ENCODE data around the gene NAA30.

- no peak for TF ChIP-seq CTCF (IDR thresholded peaks at IDR 0.05; ENCODE audit: insufficient read depth, low read length, poor library complexity, severe bottlenecking)
- no peak for TF ChIP-seq EZH2phosphoT487 (conservative IDR thresholded peaks at IDR 0.05; ENCODE audit: low read length)
These were observed 73.8 kb downstream of the NAA30 start for GRCh38 chr14:57464008-57464730.
